Superior temporal gyrus (tissue), 1 donor: ENCODE results near the gene KLRC4.
"Not testable (repeated sequence)": the region's sequence is repeated elsewhere in the genome, so short reads cannot be mapped to it uniquely, and the experiment has no call there.

Experiments used
- DNase-seq: peaks from one replicate; pipeline ENCODE4 v3.0.0-alpha.2; 2016; ENCODE audit errors: extremely low spot score

Gene KLRC4, protein sequence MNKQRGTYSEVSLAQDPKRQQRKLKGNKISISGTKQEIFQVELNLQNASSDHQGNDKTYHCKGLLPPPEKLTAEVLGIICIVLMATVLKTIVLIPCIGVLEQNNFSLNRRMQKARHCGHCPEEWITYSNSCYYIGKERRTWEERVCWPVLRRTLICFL

DNA sequence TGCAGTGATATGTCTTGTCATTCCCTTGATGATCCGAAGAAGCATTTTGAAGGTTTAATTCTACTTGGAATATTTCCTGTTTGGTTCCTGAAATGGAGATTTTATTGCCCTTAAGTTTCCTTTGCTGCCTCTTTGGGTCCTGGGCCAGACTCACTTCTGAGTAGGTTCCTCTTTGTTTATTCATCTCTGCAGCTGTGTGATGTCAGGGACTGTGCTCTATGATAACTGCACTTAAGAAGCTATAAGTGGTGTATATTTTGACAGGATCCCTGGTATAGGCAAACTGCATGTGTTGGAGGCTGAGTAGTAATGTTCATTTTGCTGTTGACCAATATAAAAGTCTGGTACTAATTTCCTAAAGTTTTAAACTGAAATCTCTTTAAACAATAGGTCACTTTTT, at the start of gene KLRC4:
TSS of gene KLRC4 (minus strand) at position 366 of the 400 bp plus-strand sequence. CDS start at position 184, 182 bp downstream.
- DNase-seq: no peak

DNA sequence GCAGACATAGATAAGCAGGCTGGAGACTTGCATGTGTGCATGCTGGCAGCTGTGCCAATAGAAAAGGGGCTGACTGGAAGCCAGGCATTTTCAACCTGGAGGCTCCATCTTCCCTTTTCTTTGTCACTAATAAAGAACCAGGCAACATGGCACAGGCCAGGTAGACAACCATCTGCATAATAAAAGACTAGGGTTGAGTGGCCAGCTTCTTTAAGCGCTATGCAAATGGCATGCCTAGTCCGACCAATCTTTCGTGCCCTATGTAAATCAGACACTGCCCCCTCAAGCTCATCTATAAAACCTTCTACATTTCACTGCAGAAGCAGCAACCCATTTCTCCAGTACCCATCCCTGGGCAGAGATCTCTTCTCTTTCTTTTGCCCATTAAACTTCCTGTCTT, 48.2 kb upstream of the KLRC4 start:
- DNase-seq: no peak

DNA sequence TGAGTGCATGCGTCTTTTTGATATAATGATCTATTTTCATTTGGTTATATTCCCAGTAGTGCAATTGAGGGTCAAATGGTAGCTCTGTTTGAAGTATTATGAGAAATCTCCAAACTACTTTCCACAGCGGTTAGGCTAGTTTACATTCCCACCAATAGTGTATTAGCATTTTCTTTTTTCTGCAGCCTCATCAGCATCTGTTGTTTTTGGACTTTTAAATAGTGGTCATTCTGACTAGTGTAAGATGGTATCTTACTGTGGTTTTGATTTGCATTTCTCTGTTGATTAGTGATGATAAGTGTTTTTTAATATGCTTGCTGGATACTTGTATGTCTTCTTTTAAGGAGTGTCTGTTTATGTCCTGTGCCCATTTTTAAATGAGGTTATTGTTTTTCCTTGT, 47.3 kb upstream of the KLRC4 start:
- DNase-seq: no peak

DNA sequence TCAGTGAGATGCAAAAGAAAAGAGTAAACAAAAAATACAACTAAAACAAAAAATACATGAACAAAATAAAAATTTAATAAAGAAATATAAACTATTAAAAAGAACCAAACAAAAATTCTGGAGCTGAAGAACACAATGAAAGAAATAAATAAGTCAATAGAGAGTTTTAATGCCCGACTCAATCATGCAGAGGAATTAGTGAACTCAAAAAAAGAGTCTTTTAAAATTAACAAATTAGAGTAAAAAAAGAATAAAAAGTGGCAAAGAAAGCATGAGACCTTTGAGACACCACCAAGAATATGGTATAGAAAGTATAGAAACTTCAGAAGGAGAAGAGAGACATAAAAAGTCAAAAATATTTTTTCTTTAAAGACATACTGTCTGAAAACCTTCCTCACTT, 46.2 kb upstream of the KLRC4 start:
- no peak for DNase-seq

DNA sequence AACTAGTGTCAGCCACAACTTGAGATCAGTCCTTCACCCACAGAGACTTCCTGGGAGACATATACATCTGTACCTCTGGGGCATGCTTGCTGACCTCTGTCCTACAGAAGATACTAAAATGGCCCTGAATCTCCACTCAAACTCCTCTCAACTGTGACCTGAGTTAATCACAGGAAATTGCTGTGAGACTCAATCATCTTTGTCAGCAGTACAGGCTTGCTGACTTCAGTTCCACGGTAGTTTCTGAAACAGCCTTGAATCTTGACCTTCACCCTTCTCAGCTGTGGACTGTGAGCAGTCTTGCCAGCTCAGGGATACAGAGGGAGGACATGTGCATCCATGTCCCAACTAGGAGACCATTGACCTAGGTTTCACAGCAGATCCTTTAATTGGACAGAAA, 45.0 kb upstream of the KLRC4 start:
- no peak for DNase-seq

DNA sequence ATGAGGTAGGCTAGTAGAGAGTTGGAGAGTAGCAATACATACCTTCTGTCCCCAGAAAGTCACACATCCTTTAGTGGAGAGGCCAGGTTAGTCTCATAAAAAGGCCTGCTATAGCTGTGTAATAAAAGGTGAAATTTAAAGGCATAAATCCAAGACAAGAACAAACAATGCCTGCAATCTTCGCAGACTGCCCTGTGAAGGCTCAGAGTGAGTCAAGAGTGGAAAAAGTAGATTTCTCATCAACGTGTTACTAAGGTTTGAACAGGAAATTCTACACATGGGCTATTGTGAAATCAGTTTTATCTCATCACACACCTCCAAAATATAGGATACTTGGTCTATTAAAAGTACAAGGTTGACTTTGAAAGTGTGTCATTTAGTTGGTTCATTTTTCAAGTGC, 43.6 kb upstream of the KLRC4 start, which contains the start of gene KLRC1:
TSS of gene KLRC1 (minus strand) at position 222 of the 400 bp plus-strand sequence. CDS start 2,221 bp downstream, outside the sequence.
- no peak for DNase-seq

DNA sequence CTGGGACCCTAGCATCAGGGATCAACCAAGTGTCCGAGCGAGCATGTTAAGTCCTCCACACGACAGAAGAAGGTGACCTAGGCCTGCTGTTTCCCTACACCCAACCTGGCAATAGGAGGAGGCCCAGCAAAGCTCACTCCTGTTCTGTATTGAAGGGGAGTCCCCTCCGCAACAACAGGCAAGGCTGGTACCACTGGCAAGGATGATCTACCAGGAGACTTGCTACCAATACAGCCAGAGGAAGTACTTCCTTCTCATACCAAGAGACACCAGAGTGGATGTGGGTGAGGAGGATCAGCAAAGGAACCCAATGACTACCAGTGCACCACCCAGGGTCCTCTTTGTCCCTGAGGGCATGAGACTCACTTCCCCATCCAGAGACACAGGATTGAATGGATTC, 38.7 kb upstream of the KLRC4 start:
- no peak for DNase-seq

DNA sequence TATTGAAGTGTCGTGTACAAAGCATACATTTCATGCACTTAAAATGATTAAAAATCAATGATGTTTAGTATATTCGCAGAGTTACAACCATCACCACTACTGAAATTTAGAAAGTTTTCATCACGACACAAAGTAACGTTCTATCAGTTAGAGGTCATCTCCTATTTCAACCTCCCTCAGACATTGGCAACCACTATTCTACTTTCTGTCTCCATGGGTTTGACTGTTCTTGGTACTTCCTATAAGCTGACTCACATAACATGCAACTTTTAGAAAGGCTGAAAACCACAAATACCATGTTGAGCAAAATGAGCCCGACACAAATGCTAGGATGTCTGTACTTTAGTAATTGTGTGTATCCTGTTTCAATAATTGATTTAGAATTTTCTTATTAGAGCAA, 36.5 kb upstream of the KLRC4 start:
- not testable (repeated sequence) for DNase-seq

DNA sequence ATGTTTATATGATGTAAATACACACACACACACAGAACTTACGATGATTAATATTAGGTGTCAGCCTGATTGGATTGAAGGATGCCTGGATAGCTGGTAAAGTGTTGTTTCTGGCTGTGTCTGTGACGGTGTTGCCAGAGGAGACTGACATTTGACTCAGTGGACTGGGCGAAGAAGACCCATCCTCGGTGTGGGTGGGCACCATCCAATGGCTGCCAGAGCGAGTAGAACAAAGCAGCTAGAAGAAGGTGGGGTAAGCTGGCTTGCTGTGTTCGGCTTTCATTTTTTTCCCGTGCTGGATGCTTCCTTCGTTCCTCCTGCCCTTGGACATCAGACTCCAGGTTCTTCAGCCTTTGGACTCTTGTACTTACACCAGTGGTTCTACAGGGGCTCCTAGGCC, 31.6 kb upstream of the KLRC4 start:
- not testable (repeated sequence) for DNase-seq

DNA sequence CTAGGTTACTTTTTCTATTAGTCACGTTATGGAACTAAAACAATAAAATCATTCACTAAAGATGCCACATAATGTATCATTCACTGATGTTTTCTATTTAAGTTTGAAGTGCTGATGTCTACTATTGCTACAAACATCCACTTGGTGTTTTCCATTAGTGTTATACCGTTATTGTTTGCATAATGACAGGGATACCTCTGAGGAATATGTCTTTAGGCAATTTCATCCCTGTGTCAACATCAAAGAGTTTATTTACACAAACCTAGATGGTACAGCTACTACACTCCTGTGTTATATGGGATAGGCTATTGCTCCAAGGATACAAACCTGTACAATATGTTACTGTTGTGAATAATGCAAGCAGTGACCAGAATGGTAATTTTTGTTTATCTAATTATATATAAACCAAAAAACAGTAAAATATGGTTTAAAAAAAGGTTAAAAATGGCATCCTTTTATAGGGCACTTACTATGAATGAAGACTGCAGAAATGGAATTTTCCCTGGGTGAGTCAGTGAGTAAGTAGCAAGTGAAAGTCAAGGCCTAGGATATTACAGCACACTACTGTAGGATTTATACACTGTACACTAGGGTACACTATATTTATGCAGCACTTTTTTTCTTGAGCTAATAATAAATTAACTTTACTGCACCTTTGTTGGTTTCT, 30.2 kb upstream of the KLRC4 start:
- not testable (repeated sequence) for DNase-seq

DNA sequence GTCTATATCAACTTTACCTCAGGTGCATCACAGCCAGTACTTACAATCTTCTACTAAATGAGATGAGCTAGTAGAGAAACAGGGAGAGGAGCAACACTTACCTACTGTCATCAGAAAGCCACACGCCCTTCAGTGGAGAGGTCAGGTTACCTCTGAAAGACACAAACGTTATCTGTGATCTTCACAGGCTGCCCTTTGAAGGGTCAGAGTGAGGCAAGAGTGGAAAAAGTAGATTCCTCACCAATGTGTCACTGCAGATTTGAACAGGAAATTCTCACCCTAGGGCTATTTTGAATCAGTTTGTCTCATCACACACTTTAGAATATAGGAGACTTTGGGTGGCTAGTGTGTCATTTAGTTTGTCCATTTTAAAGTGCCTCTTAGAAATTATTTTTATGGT, 28.0 kb upstream of the KLRC4 start:
- not testable (repeated sequence) for DNase-seq

DNA sequence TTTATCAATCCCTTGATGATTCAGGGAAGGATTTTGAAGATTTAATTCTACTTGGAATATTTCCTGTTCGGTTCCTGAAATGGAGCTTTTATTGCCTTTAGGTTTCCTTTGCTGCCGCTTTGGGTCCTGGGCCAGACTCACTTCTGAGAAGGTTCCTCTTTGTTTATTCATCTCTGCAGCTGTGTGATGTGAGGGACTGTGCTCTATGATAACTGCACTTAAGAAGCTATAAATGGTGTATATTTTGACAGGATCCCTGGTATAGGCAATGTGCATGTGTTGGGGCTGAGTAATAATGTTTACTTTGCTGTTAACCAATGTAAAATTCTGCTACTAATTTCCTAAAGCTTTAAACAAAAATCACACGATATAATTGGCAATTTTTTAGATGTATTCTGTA, 26.3 kb upstream of the KLRC4 start, which contains the start of gene KLRC2:
TSS of gene KLRC2 (minus strand) at position 195 of the 400 bp plus-strand sequence. CDS start at position 171, 24 bp downstream.
- DNase-seq: peak; percentile 32

DNA sequence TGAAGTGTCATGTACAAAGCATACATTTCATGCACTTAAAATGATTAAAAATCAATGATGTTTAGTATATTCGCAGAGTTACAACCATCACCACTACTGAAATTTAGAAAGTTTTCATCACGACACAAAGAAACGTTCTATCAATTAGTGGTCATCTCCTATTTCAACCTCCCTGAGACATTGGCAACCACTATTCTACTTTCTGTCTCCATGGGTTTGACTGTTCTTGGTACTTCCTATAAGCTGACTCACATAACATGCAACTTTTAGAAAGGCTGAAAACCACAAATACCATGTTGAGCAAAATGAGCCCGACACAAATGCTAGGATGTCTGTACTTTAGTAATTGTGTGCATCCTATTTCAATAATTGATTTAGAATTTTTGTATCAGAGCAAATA, 21.1 kb upstream of the KLRC4 start:
- DNase-seq: not testable (repeated sequence)

DNA sequence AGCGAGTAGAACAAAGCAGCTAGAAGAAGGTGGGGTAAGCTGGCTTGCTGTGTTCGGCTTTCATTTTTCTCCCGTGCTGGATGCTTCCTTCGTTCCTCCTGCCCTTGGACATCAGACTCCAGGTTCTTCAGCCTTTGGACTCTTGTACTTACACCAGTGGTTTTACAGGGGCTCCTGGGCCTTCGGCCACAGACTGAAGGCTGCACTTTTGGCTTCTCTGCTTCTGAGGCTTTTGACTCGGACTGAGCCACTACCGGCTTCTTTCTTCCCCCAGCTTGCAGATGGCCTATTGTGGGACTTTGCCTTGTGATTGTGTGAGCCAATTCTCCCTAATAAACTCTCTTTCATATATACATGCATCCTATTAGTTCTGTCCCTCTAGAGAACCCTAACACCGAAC, 16.4 kb upstream of the KLRC4 start:
- peak; percentile 44 for DNase-seq

DNA sequence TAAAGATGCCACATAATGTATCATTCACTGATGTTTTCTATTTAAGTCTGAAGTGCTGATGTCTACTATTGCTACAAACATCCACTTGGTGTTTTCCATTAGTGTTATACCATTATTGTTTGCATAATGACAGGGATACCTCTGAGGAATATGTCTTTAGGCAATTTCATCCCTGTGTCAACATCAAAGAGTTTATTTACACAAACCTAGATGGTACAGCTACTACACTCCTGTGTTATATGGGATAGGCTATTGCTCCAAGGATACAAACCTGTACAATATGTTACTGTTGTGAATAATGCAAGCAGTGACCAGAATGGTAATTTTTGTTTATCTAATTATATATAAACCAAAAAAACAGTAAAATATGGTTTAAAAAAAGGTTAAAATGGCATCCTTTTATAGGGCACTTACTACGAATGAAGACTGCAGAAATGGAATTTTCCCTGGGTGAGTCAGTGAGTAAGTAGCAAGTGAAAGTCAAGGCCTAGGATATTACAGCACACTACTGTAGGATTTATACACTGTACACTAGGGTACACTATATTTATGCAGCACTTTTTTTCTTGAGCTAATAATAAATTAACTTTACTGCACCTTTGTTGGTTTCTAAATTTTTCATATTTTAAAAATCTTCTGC, 14.8 kb upstream of the KLRC4 start:
- DNase-seq: not testable (repeated sequence)

DNA sequence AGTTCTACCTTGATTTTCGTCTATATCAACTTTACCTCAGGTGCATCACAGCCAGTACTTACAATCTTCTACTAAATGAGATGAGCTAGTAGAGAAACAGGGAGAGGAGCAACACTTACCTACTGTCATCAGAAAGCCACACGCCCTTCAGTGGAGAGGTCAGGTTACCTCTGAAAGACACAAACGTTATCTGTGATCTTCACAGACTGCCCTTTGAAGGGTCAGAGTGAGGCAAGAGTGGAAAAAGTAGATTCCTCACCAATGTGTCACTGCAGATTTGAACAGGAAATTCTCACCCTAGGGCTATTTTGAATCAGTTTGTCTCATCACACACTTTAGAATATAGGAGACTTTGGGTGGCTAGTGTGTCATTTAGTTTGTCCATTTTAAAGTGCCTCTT, 12.6 kb upstream of the KLRC4 start:
- DNase-seq: not testable (repeated sequence)

DNA sequence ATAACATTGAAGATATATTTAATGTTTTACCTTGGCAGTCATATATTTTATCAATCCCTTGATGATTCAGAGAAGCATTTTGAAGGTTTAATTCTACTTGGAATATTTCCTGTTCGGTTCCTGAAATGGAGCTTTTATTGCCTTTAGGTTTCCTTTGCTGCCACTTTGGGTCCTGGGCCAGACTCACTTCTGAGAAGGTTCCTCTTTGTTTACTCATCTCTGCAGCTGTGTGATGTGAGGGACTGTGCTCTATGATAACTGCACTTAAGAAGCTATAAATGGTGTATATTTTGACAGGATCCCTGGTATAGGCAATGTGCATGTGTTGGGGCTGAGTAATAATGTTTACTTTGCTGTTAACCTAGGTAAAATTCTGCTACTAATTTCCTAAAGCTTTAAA, 10.8 kb upstream of the KLRC4 start, which contains the start of gene KLRC3:
TSS of gene KLRC3 (minus strand) at position 262 of the 400 bp plus-strand sequence. CDS start at position 217, 45 bp downstream.
- not testable (repeated sequence) for DNase-seq

DNA sequence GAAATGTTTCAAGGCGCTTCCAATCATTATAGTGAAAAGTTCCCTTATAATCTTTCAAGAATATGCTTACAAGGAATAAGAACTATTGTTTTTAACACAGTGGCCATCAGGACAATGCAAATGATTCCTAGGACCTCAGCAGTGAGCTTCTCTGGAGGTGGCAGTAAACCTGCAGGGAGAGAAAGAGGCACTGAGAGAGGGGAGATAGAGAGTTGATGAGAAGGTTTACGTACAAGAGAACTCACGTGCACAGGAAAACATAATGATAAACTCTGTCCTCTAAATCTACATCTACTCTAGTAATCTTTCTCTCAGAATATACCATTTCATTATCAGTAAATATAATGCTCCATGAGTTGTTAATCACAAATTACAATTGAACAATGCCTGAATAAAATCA, 715 bp downstream of the KLRC4 start:
- no peak for DNase-seq

DNA sequence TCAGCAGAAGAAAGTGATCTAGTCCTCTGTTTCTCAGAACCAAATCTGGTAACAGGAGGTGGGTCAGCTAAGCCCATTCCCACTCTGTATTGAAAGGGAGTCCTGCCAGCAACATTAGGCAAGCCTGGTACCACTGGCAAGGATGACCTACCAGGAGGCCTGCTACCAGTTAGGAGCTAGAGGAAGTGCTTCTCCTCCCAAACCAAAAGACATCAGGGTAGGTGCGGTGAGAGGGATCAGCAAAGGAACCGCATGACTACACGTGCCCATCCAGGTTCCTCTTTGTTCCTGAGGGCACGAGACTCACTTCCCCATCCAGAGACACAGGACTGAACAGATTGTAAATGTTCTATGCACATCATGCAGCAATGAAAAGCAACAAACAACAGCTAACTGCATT, 2.8 kb downstream of the KLRC4 start:
- DNase-seq: no peak

DNA sequence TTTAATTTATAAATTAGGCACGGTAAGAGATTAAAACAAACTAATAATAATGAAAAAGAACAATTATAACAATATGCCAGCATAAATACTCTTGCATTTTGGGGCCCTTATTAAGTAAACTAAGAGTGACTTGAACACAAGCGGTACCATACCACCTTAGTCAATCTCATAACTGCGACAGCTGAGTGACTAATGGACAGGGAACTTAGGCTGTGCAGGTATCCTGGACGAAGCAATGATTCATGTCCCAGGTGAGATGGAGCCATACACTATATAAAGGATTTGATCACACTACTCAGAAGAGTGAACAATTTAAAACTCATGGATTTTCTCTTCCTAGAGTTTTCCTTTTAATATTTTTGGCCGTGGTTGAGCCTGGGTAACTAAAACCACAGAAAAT, 4.3 kb downstream of the KLRC4 start:
- DNase-seq: no peak

DNA sequence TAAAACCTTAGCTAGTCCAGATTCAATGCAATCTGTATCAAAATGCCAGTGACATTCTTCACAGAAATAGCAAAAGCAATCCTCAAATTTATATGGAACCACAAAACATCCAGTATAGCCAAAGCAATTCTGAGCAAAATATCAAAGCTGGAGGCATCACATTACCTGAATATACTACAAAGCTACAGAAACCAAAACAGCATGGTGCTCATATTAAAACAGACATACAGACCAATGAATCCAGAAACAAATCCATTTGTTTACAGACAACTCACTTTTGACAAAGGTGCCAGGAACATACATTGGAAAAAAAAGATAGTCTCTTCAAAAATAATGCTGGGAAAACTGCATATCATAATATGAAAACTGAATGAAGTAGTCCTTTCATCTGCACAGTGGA, 4.8 kb downstream of the KLRC4 start:
- no peak for DNase-seq

DNA sequence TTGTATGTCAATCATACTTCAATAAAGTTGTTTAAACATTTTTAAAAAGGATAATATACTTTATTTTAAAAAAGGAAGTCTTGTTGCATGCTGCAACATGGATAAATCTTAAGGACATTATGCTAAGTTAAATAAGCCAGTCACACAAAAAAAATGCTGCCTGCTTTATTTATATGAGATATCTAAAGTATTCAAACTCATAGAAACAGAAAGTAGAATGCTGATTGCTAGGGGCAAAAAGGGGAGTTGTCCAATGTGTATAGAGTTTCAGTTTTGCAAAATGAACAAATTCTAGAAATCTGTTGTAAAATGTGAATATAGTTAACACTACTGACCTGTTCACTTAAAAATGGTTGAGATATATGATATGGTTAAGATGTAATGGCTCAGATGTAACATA, 8.7 kb downstream of the KLRC4 start:
- DNase-seq: no peak

DNA sequence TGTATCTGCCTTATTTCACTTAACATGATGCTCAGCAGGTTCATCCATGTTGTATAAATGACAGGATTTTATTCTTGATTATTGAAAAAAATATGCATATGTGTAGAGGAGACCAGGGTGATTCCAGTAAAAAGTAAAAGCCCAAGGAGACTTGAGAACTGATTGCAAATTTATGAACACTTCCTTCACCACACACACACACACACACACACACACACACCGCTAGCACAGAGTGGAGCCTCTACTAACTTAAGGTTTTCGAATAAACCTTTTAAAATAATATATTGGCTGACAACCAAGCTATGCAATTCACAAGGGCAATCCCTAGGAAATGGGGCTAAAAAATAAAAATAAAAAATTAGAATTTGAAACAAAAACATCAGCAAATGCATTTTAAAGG, 11.4 kb downstream of the KLRC4 start:
- DNase-seq: no peak
